Measurements from ENCODE around the gene STAT2. TPM values are rescaled to one million over a fixed set of nuclear protein-coding genes. Genes with fewer than 3 reads are reported as not detected.
"Not testable (repeated sequence)": the region's sequence is repeated elsewhere in the genome, so short reads cannot be mapped to it uniquely, and the experiment has no call there.

STAT2 gene
- 67.4 and 70.0 TPM in 2 replicates for total RNA-seq
- long read RNA-seq, partial matches to known transcripts, result 5 of 6 reads
- long read RNA-seq, other reads (novel, unspliced or antisense), result 1 of 6 reads

GRCh38 chr12:56359851-56360767 lies at the start of gene STAT2:
Gene STAT2 (minus strand): TSS chr12:56360107. CDS start chr12:56356571, 3,536 bp downstream.
- Mint-ChIP-seq H3K4me3 (peak within 1 kb of the TSS; percentile 96), H3K4me1 (peaks cover 19% of the 10 kb centered on the region), H3K27ac (ENCODE audit: unreplicated experiment) (peak within 1 kb of the TSS; percentile 84), H3K9me3 (no peaks in the 10 kb centered on the region), H3K27me3 (ENCODE audit: low read depth) (peaks cover 13% of the 10 kb centered on the region), H3K36me3 (ENCODE audit: low read depth) (peaks cover 3% of the 10 kb centered on the region)
- no peak for TF ChIP-seq CTCF (conservative IDR thresholded peaks at IDR 0.05)
- DNase-seq (ENCODE audit: low read depth, low spot score), result peak; percentile 96

GRCh38 chr12:56408799-56409417 lies 49.0 kb upstream of the STAT2 start:
- no peaks in the 10 kb centered on the region for H3K4me1 Mint-ChIP-seq
- no peak overlapping the region for H3K4me3 Mint-ChIP-seq
- H3K9me3 Mint-ChIP-seq, result peaks cover 2% of the 10 kb centered on the region
- no peaks in the 10 kb centered on the region for H3K27me3 Mint-ChIP-seq (ENCODE audit: low read depth)
- no peak for TF ChIP-seq CTCF (conservative IDR thresholded peaks at IDR 0.05)
- no peak for DNase-seq (ENCODE audit: low read depth, low spot score)
- no peaks in the 10 kb centered on the region for H3K36me3 Mint-ChIP-seq (ENCODE audit: low read depth)
- no peak overlapping the region for H3K27ac Mint-ChIP-seq (ENCODE audit: unreplicated experiment)

GRCh38 chr12:56404227-56404626 lies 44.3 kb upstream of the STAT2 start:
- not testable (repeated sequence) for H3K4me3 Mint-ChIP-seq; H3K27ac Mint-ChIP-seq (ENCODE audit: unreplicated experiment); H3K9me3 Mint-ChIP-seq; H3K27me3 Mint-ChIP-seq (ENCODE audit: low read depth); DNase-seq (ENCODE audit: low read depth, low spot score); H3K36me3 Mint-ChIP-seq (ENCODE audit: low read depth); H3K4me1 Mint-ChIP-seq

- H3K9me3 Mint-ChIP-seq, result peaks cover 14% of the 10 kb centered on the region
- not testable (repeated sequence) for H3K27me3 Mint-ChIP-seq (ENCODE audit: low read depth); H3K36me3 Mint-ChIP-seq (ENCODE audit: low read depth); DNase-seq (ENCODE audit: low read depth, low spot score); H3K4me1 Mint-ChIP-seq; H3K27ac Mint-ChIP-seq (ENCODE audit: unreplicated experiment); H3K4me3 Mint-ChIP-seq
Observed at GRCh38 chr12:56401612-56402011, 41.7 kb upstream of the STAT2 start.

GRCh38 chr12:56401125-56401524 lies 41.2 kb upstream of the STAT2 start:
- not testable (repeated sequence) for H3K27me3 Mint-ChIP-seq (ENCODE audit: low read depth); H3K4me1 Mint-ChIP-seq; H3K4me3 Mint-ChIP-seq; H3K36me3 Mint-ChIP-seq (ENCODE audit: low read depth); H3K27ac Mint-ChIP-seq (ENCODE audit: unreplicated experiment); DNase-seq (ENCODE audit: low read depth, low spot score)
- peaks cover 14% of the 10 kb centered on the region for H3K9me3 Mint-ChIP-seq

- not testable (repeated sequence) for H3K27me3 Mint-ChIP-seq (ENCODE audit: low read depth); H3K4me1 Mint-ChIP-seq; H3K36me3 Mint-ChIP-seq (ENCODE audit: low read depth); H3K4me3 Mint-ChIP-seq; H3K27ac Mint-ChIP-seq (ENCODE audit: unreplicated experiment); DNase-seq (ENCODE audit: low read depth, low spot score)
- H3K9me3 Mint-ChIP-seq, result peaks cover 14% of the 10 kb centered on the region
Observed at GRCh38 chr12:56399466-56399865, 39.6 kb upstream of the STAT2 start.

GRCh38 chr12:56398324-56398723 lies 38.4 kb upstream of the STAT2 start:
- DNase-seq (ENCODE audit: low read depth, low spot score), result no peak
- H3K36me3 Mint-ChIP-seq (ENCODE audit: low read depth), result peaks cover 8% of the 10 kb centered on the region
- no peak overlapping the region for H3K27ac Mint-ChIP-seq (ENCODE audit: unreplicated experiment)
- peaks cover 17% of the 10 kb centered on the region for H3K9me3 Mint-ChIP-seq
- no peak overlapping the region for H3K4me3 Mint-ChIP-seq
- H3K27me3 Mint-ChIP-seq (ENCODE audit: low read depth), result no peaks in the 10 kb centered on the region
- no peak for TF ChIP-seq CTCF (conservative IDR thresholded peaks at IDR 0.05)
- H3K4me1 Mint-ChIP-seq, result no peaks in the 10 kb centered on the region
